CD4-positive, alpha-beta T cell treated with Interleukin-2 at 100 ng/mL for 4 hours (primary cell): ENCODE measurements around the gene NPM3.

Experiments used
- DNase-seq: peaks from one replicate; pipeline ENCODE4 v3.0.0-alpha.2; 2020; ENCODE audit warnings: low spot score

Gene NPM3

GRCh38 chr10:101758858-101759257, 24.4 kb downstream of the NPM3 start:
- no peak for DNase-seq

- DNase-seq = no peak
These were observed 31.0 kb downstream of the NPM3 start for GRCh38 chr10:101752241-101752640.

GRCh38 chr10:101749047-101750016, 33.9 kb downstream of the NPM3 start:
- no peak for DNase-seq

- no peak for DNase-seq
These were observed 34.8 kb downstream of the NPM3 start for GRCh38 chr10:101748496-101748895.

GRCh38 chr10:101745074-101745696, 38.1 kb downstream of the NPM3 start:
- DNase-seq = no peak

- DNase-seq = no peak
These were observed 39.0 kb downstream of the NPM3 start for GRCh38 chr10:101744267-101744666.

GRCh38 chr10:101741938-101742337, 41.3 kb downstream of the NPM3 start:
- no peak for DNase-seq

- no peak for DNase-seq
These were observed 46.6 kb downstream of the NPM3 start for GRCh38 chr10:101736666-101737065.

GRCh38 chr10:101732096-101732495, 51.1 kb downstream of the NPM3 start:
- no peak for DNase-seq
